Stimulated activated CD8-positive, alpha-beta memory T cell treated with anti-CD3 and anti-CD28 coated beads, Interleukin-12 subunit alpha, Interleukin-12 subunit beta, amount 100 ng/mL, for 24 hours (primary cell): Measurements from ENCODE around the gene SLC7A11.

Experiments
- DNase-seq: peaks from one replicate; pipeline ENCODE4 v3.0.0-alpha.2; 2020; ENCODE audit errors: extremely low read depth

Gene SLC7A11

DNA sequence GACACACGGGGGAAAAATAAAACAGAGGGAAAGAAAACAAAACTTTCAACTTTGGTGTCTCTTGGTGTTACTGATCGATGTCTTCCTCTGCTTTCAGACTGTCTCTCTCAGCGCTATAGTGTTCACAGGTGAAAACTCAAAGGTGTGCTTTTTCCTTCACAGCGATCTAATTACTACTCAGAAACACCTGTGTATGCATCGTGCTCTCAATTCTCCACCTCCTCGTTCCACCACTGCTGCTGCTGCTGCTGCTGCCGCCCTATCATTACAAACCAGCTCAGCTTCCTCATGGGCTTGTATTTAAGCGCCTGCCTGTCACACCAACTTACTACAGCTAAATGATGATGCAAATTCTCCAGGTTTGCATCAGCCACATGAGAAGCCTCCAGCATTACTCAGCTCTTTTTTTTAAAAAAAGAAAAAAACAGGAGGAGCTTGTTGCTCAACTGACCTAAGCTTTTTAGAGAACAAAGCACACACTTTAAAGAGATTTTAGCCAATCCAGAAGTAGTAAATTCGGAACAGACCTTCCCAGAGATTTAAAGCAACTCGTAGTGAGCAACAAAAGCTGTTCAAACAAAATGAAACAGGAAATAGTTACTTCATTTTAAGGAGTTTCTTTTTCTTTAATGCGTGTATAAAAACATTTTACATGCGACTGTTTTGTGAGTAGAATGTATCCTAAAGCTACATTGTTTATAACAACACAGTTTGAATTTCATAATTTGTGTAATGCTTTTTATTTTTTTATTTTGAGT lies at the start of gene SLC7A11:
TSS of gene SLC7A11 (minus strand) at position 274 of the 758 bp plus-strand sequence. CDS start 280 bp downstream, outside the sequence.
- peak; percentile 3 for DNase-seq

DNA sequence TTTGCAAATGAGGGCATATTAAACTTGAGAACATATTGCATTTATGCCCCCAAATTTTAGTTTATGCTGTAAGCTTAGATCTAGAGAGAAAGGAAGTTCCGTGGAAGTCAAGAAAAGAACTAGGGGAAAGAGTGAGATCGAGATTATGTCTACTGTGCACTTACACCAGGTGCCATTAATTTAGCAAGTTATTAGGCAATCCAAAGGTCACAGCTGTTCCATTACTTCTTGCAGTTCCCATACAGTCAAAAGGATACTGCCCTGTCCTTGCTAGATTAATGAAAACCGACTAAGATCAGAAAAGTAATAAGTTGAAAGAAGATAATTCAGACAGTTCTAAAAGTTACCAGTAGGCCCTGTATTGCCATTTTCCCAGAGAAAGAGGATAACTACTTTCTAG lies 49.3 kb upstream of the SLC7A11 start:
- DNase-seq, result no peak

DNA sequence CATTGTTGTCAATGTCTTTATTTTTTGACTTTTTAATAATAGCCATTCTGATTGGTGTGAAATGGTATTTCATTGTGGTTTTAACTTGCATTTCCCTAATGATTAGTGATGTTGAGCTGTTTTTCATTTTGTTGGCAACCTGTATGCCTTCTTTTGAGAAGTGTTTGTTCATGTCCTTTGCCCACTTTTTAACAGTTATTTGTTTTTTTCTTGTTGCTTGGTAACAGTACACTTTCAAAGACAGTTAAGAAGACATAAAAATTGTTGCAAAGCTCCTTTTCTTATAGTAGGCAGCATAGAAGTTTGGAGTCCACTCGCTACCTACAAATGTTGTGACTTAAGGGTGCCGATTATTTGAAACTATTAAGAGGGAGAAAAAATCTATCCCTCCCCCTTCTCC lies 48.7 kb upstream of the SLC7A11 start:
- no peak for DNase-seq

DNA sequence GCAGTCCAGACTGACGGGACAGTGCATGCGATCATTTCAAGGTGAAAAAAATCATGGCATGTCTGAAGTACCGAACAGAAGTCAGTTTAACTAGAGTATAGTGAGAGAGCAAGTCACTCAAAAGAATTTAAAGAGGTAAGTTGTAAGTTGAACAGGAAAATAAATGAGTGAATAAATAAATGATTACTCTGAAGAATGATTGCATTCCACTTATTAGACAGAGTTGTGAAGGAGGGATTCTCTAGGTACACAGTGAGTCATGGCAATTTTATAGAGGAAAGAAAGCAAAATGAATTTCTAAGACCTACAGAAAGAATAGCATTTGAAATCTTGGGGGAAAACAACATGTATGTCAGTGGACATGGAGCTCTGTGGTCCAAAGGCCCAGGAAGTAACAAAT lies 37.1 kb upstream of the SLC7A11 start:
- DNase-seq, result no peak

DNA sequence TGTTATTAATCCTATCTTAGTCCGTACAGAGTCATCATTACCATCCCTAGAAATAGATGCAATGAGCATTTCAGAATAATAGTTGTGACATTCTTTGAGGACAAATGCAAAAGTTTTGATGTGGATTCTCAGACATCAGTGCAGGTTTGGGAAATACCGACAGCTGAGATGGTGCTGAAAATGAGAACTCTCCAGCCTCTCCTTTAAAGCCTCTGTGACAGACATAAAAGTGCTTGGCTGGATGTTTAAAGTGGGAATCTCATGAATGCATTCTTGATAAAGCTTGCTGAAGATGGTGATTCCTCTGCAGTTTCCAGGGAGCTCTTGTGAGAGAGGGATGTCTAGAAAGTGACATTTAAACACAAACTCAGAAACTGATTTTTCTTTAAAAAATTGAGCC lies 35.0 kb upstream of the SLC7A11 start:
- no peak for DNase-seq

DNA sequence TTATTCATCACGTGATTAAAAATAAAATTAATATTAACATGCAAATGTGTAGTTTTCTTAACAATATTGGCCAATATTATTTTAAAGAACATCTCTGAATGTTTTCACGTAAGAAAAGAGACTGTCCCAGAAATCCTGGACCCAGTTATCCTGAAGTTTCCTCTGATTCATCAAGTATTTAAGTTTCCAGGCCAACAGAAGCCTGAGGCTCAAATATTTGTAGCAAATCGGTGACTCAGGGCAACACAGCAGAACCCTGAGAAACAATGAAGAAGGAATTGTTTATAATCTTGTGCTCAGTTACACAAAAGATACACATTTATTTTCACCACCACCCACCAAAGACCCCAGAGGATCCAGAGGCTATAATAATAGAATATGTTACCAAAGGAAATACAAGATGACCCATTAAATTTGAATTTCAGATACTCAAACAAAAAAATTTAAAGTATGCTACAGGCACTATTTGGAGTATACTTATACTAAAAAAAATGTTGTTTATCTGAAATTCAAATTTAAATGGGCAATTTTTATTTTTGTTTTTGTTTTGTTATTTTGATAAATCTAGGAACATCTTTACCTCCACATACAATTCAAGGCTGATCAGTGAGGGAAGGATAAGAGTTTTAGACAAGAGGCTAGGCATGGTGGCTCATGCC lies 33.9 kb upstream of the SLC7A11 start:
- DNase-seq, result no peak

DNA sequence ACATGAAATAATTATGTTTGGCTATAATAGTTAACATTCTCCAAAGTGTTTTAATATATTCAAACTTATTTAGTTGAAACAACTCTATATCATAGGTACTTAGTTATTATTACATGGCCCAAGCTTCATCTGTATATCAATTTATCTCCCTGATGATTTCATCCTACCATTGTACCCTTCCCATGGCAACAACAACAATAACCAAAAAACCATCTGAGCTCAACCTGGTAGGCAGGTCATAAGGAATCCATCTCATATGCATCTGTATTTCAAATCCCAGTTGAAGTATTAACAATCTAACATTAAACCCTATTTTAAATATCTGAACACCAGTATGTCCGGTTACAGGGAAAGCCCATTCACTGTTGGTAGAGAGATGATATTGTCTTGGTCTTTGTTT lies 33.1 kb upstream of the SLC7A11 start:
- DNase-seq, result no peak

DNA sequence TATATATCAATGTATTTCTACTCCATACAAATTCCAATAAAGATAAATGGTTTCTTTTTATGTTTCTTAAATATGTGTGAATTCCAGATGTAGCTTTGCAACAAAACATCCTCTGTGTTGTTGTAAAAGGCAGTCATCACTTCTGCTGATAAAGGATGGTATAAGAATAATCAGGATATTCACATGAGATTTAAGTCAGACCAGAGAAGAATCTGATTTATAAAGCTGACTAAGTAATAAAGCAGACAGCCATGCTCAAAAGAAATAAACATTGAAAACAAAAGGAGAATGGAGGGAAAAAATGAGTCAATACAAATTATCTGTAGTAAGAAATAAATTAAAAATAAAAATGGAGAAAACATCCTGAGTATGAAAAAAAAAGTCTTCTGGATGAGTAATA lies 27.0 kb upstream of the SLC7A11 start:
- no peak for DNase-seq

DNA sequence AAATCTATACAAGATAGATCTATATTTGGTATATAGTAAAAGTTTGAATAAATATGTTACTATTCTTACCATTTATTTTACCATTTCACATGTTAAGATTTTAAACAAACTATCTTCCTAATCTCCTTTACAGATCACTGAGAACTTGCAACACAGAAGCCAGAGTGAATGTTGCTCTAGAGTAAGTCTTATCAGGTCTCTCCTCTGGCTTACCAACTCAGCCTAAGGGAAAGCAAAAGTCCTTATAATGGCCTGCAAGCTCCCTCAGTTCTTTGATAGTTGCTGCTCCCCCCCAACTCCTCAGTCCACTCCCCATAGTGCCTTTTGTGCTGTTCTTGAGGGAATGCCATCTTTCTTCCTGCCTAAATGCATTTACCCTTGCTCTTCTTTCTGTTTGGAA lies 25.7 kb upstream of the SLC7A11 start:
- DNase-seq, result no peak

DNA sequence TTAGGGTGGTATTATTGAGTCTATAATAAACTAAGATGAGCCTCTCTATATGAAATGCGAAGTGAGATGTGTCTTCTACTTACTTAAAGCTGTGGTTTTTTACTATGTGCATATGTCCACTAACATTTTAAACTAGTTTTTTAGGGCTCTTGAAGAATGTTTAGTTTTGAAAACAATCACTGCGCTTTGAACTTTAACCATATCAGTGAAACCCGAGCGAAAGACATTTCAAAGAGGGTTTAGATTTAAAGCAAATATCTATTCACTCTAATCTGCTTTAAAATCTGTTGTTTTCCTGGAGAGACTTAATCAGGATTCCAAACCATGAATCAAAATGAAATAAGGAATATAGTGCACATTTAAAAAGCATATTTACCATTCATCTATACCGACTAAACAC lies 24.8 kb upstream of the SLC7A11 start:
- DNase-seq, result no peak

DNA sequence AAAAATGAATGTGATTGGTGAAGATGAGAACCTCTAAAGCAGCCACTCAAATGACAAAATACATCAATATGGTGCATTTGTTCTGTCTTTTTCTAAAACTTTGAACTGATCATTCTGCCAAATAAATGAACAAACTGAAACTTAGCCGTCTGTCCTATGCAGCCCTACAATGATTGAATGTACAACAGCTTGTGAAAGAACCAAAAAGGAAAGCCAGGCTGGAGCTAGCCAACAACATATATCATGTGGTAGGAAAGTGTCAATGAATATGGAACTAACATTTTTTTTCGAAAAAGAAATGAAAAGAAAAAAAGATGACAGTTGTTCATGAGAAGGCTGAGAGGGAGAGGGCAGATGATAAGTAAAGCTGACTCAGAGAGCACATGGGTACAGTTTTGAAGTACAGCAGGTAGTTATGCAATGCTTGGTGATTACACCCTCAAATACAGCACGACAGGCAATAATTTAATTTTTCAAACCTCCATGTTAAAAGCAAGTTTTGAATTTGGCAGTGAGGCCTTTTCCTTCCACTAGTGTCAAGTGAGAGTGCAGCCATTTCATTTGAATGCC lies 21.2 kb upstream of the SLC7A11 start:
- no peak for DNase-seq

DNA sequence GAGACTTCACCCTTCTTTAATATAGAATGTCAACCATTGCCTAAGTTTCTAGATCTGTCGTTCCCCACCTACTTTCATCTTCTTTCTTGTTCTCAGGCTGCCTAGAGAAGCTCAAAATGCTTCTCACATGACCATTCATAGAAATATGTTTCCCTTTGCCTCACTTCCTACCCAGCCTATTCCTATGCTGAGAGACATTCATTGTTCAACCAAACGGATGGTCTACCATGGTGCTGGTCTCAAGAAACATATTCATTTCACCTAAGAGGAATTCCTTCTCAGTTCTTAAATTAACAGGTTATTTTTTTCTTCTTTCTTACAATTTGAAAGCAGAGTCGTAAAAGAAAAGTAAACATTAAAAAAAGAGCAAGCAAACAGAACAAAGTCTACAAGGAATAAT lies 20.3 kb upstream of the SLC7A11 start:
- DNase-seq, result no peak

DNA sequence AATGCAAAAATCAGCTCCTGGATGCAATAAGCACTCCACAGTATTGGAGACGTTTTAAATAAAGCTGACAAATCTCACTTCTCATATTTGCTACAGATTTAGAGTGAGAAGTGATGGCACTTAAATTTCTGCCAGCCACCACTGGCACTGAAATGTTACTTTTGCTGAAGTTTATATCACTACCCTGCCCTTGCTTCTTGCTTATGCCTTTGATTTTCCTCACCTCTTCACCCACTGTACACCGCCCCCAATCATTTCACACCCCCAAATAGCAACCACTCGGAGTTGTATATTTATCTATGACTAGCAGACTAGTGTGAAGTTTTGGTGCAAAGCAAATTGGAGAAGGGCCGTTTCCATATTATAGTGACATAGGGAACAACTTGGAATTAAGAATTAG lies 19.9 kb upstream of the SLC7A11 start:
- no peak for DNase-seq

DNA sequence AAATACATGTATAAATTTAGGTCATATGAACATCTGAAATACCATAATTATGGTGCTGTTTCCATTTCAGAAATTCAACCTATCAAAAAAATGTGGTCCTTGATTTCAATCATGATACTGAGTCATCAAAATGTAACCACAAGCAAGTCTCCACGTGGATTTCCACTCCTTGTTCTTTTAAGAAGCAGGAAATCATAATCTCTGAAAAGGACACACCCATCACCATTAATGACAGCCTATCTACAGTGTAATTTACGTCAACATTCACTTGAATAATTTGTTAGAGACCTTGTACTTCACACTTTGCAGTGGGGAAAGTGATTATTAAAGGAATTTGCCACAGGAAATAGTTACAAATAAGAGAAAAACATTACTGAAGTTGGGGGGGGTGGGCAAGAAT lies 17.7 kb upstream of the SLC7A11 start:
- no peak for DNase-seq

DNA sequence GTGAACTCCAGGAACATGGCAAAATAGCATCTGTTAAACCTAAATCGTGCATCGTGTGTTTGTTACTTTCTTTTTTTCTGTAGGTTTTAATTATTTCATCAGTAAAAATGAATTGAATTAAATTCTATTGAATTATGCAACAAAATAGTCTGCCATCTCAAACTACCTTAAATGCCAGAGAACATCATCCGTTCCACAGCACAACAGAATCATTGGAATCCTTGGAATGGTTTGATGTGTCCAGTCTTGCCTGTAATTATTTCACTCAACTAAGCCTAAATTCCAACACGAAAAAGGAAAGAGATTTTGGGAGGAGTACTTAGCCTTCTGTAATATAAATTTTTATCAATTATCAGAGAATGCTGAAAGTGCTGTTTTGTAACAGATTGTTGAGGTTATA lies 17.1 kb upstream of the SLC7A11 start:
- no peak for DNase-seq

DNA sequence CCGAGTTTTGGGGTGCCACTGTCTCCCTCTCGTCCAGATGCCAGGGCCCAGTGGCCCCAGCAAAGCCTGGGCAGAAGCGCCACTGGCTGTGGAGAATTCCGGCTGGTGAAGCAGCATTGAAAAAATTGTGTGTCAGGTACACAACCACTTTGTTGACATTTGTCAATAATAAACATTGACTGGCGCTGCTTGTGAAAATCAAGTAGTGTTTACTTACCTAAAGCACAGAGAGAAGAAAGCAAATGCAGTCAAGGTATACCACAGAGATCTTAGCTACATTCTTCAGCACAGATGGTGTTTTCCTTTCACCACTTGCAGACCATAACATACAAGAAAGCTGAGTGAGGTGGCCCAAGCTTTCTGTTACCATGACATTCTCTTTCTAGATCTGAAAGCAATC lies 14.5 kb upstream of the SLC7A11 start:
- no peak for DNase-seq

DNA sequence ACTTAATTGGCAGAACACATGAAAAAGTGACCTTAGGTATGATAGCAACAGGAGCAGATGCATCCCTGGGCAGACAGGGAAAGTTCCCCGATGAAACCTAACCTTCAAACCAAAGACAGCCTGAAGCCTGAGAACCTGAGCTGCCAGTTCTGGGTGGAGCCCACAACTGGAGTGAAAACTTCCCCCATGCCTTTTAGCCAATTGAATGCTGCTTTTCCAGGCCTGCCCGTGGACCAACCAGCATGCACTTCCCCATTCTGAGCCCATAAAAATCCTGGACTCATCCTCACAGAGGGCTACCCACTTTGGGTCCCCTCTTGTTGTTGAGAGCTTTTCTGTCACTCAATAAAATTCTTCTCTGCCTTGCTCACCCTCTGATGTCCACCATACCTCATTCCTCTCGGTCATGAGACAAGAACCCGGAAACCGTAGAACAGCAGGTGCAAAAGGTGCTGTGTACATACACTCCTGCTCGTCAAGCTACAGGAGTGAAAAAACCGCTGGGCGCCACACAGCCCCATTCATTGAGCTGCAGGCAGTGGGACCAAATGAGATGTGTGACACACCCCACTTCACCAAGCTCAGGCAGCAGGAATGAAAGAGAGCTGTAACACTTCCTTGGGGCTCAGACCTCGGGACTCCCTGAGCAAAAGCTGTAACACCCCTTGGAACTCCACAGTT lies 13.9 kb upstream of the SLC7A11 start:
- no peak for DNase-seq

DNA sequence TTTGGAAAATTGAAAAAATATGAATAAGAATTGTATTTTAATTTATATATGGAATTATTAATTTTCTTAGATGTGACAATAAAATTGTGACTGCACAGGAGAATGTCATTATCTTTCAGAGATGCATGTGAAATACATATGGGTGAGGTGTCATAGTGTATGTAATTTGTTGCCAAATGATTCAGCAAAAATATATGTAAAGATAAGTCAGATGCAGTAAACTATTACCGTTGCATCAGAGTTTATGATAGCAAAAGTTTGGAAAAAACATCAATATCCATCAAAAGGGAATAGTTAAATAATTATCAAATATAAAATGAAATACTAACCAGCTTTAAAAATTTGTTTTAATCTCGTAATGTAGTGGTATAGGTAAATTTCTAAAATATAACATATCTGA lies 10.4 kb upstream of the SLC7A11 start:
- no peak for DNase-seq

DNA sequence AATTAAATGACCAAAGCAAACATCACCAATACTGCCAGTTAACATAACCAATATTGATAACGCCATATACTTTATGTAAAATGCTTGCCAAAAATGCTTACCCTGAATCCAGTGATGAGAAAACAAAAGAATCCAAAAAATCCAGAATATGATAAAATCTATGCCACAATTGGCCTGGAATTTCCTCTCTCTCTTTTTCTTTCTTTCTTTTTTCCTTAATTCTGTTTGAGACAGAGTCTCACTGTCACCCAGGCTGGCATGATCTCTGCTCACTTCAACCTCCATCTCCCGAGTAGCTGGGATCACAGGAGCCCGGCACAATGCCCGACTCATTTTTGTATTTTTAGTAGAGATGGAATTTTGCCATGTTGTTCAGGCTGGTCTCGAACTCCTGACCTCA lies 9.8 kb upstream of the SLC7A11 start:
- DNase-seq, result no peak

DNA sequence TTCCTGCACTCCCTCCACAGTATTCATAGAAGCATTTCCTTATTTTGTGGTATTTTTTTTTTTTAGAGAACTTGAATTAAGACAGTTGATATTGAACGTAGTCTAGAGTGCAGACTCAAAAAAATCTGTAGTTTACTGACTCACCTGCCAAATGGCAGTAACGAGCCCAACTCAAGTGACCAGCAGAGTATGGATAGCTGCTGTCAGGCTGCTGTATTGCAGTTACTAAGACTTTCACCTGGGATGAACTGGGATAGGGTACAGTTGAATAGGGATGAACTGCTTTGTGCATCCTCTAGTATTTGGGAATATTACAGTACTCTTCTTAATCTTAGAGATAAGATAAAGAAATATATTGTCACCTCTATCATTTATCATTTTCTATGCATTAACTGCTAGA lies 7.0 kb upstream of the SLC7A11 start:
- no peak for DNase-seq

DNA sequence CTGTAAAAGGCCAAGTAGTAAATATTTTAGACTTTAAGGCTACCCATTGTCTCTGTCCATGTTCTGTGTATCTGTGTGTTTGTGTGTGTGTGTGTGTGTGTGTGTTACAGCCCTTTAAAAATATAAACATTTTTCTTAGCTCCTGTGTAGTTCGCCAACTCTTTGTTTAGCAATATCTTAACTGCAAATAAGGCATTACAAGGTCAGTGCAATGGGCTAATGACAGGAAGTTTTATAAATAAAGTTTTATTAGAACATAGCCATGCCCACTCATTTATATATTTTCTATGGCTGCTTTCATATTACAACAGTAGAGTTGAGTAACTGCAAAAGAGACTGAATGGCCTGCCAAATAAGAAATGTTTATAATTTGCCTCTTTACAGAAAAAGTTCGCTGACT lies 5.9 kb upstream of the SLC7A11 start:
- DNase-seq, result no peak

DNA sequence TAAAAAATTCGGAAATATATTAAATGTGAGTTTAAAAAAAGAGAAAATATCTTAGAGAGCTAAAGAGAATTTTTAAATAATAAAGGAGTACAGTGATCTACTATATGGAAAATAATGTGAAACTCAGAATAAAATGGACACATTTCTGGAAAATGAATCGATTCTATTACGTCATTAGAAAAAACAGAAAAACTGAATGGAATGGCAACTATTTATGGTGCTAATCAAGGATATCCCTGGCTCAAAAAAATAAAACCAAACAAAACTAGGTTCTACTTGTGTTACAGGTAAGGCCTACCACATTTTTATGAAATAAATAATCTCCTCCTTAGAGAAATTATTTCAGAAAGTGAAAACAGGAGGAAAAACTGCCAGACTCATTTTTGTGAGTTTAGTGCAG lies 5.5 kb upstream of the SLC7A11 start:
- no peak for DNase-seq

DNA sequence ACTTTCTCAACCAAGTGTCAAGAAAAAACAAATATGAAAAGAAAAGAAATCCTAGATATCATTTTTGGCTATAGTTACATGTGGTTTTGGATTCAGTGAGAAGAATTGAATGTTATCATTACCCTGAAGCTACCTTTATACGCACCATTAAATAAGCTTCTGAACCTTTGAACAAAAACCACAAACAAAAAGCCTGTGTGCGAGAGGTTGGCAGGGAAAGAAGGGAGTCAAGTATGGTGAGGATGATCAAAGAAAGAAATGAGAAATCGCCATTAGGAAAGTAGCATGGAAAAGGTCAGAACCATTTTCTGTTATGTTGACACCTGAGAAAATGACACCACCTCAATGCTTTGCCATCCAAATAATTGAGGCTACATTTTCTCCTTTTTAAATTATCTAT lies 1.2 kb upstream of the SLC7A11 start:
- DNase-seq, result no peak
